GM21526 (cell line): ENCODE measurements around the gene DNAJA4.

ENCODE experiments used
- ATAC-seq: cut with Tn5 transposase; IDR thresholded peaks from one replicate; pipeline ENCODE4 v1.9.1; 2021; ENCODE audit warnings: moderate library complexity; ENCODE audit not compliant: unreplicated experiment, low FRiP score

Gene DNAJA4

DNA sequence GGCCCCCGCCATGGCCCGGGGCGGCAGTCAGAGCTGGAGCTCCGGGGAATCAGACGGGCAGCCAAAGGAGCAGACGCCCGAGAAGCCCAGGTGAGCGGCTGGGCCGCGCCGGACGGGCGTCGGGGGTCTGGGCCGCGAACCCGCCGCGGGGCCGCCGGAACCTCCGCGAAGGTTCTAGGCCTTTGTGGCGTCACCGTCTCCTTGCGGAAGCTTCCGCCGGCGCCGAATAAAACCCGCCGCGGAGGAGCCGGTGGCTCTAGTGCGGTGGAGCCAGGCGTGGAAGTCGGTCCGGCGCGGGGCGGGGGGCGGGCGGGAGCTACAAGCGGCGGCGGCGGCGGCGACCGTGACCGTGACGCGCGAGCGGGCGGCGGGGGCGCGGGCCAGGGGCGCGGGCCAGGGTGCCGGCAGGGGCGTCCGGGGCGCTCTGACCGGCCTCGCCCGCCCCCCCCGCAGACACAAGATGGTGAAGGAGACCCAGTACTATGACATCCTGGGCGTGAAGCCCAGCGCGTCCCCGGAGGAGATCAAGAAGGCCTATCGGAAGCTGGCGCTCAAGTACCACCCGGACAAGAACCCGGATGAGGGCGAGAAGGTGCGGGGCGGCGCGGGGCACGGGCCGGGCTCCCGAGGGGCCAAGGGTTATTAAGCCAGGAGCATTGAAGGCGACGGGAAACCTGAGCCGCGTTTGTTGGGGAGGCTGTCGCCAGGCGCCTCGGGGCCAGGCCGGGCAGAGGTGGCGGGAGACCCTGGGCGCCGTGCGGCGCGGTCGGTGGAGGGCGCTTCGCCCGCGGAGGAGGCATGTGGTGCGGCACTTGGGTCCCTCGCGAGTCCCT, at the start of gene DNAJA4:
Gene DNAJA4 (plus strand): TSS at position 259 of the 833 bp plus-strand sequence. CDS start 202 bp downstream, at position 461.
- no peak for ATAC-seq

DNA sequence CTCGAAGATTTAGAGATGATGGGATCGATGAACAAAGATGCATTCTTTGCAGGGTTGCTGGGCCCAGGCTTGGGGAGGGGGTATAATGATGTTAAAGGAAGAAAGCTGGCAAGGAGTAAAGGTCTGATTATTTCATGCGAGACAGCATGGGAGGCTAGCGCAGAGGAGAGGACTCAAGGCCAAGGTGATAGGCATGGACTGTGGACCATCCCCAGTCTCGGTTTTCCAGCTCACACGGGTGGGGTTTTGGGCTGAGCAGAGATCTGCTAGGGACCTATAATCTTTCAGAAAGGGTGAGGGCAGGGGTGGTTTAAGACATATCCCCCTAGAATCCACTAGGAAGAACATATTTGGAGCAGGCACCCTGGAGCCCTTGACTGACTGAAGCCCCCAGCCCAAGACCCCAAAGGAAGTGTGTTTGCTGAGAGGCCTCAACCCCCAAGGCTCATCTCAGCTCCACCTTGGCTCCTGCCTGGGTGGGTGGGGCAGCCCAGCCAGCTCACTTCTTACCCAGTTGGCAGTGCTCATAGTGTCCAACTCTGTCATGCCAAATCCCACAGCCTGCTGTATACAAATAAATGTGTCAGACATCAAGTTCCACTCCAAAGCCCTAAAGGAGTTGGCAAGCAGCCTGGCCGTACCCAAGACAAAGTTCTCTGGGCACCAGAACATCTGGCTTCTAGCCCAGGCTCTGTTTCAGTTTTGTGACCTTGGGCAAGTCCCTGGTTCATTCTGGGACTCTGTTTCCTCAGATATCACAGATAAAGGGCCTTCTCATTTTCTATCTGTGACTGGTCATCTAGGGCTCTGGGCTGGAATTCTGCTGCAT, 47.9 kb upstream of the DNAJA4 start:
- ATAC-seq, result no peak

DNA sequence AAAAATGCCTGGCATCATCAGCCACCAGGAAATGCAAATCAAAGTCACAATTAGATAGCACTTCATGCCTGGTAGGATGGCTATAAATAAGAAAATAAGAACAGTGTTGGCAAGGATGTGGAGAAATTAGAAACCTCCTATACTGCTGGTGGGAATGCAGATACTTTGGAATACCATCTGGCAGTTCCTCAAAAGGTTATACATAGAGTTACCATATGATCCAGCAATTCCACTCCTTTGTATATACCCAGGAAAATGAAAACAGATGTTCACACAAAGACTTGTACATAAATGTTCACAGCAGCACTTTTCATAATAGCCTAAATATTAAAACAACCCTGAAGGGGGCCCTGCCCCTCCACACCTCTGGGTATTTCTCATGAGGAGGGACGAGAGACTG, 43.6 kb upstream of the DNAJA4 start:
- no peak for ATAC-seq

DNA sequence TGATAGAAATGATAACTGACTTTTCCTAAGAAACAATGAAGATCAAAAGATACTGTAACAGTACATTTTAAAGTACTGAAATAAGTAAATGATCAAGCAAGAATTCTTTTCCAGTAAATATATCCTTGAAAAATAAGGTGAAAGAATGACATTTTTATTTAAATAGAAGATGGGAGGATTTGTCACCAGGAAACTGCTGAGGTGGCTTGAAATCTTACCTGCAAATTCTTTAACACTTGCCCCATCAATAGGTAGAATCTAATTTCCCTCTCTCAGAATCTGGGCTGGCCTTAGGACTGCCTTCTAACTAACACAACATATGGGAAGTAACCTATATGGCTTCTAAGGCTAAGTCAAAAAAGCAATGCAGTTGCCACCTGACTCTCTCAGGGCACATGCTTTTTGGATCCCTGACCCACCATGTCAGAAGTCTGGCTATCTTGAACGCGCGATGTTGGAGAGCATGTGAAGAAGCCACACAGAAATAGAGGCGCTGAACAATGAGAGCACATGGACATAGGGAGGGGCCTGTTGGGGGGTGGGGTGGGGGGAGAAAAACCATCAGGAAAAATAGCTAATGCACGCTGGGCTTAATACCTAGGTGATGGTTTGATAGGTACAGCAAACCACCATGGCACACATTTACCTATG, 41.5 kb upstream of the DNAJA4 start:
- ATAC-seq, result no peak

DNA sequence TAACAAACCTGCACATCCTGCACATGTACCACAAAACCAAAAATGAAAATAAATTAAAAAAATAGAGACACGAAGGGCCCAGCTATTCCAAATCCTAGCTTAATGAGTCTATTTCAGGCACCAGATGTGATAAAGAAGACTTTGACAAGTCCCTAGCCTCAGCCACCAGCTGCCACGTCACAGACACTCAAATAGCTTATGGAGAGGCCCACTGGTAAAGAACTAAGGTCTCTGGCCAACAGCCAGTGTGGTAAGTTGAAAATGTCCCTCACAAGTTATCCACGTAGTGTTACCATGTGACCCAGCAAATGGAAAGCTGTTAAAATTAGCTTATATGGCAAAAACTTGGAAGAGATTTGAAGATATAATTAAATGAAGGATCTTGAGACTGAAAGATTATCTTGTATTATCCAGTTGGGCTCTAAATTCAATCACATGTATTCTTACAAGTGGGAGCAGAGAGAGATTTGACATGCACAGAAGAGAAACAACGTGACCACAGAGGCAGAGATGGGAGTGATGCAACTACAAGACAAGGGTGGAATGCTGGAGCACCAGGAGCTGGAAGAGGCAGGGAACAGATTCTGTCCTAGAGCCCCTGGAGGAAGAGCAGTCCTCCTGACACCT, 40.9 kb upstream of the DNAJA4 start:
- ATAC-seq, result no peak

DNA sequence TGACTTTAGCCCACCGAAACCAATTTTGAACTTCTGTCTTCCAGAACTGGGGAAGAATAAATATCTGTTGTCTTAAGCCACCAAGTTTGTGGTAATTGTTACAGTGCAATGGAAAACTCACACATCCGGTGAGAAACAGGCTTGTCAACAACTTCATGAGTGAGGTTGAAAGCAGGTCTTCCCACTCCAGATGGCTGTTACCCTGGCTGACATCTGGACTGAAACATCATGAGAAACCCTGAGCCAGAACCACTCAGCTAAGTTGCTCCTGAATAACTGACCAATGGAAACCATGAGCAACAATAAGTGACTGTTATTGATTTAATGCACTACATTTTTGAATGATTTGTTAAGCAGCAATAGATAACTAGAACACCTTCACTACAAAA, 40.3 kb upstream of the DNAJA4 start:
- no peak for ATAC-seq

DNA sequence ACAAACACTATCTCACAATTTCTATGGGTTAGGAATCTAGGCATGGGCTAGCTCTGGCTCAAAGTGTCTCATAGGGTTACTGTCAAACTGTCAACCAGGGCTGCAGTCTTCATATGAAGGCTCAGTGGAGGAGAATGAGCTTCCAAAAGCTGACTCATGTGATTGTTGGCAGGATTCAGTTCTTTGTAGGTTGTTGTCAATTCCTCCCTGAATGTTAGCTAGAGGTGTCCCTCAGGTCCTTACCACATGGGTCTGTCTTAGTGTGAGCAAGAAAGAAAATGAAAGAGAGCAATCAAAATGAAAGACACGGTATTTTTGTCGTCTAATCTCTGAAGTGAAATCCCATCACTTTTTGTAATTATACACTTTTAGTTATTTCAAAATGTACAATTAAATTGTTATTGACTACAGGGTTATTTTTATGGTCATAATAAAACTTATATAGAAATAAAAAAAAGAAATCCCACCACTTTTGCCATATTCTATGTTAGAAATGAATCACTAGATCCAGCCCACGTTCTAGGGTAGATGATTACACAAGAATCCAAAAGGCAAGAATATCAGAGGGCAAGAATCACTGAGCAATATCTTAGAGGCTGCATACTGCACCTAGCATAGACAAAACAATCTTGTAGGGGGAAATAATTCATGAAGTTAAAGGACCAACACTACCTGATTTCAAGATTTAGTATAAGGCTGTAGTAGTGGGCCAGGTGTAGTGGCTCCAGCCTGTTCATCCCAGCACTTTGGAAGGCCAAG, 38.4 kb upstream of the DNAJA4 start:
- no peak for ATAC-seq

DNA sequence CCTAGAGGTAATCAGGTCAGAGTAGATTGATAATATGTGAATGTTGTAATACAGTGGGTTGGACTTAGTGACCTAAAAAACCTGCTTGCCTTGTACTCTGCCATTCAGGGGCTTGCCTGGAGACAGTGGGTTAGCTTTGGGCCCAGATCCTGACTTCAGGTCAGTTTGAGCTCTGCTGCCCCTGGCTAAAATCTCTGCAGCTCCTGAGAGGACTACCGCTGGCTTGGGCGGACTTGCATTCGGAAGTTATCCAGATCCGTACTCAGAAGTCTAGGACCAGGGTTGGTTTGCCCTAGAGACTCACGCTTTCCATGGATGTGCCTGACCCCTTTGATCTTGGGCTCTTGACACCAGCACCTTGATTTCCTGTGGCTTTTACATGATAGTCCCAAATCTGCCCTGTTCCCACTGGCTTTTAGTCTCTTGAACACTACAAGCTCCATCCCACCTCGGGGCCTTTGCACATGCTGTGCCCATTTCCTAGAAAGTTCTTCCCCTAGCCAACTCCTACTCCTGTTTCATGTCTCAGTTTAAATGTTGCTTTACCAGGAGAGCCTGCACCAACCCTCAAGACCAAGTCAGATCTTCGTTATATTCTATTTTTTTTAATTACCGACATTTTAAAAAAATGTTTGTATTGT, 35.9 kb upstream of the DNAJA4 start:
- no peak for ATAC-seq

DNA sequence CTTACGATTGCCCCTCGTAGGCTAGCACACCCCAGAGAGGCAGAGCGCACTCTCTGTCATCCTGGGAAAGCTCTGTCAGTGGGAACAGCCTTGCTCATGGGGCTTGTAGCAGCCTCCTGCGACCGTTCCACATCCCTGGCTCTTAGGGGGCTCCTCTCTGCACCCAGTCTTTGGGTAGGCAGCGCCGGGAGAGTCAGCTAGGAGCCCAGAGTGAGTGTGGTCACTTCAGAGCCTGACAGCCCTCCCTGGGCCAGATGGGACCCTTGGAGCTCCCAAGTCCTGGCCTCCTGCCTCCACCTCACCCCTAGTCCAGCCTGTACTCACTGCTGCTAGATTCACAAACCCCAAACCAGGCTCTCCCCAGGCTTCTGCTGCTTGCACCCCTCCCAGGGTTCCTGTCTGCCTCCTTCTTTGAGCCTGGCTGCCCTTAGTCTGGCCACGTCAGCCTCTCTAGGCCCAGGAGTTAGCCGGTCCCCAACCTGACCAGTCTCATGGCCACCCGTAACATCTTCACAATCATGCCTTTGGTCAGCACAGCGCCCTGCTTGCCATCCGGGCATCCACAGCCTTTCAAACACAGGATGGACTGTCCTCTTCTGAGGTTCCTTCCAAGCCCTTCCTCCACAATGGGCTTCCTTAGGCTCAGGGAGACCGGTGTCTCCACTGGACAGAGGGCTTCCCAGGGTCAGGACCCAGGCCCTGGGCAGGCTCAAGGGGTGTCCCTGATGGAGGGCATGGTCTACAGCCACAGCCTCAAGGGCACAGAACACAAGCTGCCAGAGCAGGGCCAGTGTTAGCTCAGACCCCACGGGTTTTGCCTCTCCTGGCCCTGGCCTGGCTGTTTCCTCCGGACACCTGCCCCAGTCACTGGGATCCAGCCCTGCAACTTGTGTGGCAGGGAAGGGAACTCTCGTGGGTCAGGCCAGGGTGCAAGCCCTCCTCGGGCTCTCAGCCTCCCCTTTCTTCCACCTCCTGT, 34.6 kb upstream of the DNAJA4 start:
- no peak for ATAC-seq

DNA sequence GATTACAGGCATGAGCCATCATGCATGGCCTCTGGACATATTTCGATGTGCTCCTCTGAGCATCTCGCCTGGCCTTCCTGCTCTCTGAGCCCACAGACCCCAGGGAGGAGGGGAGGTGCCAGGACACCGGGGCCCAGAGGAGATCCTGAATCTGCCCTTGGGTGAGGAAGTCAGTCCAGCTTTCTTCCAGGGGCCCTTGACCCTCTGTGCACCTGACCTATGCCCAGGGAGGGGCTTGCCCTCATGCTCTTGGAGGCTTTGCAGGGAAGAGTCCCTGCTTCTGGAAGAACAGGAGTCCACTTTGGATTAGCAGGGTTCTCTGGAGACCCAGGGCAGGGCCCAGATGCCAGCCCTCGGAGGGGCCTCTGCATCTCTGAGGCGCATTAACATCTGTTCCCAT, 31.4 kb upstream of the DNAJA4 start:
- no peak for ATAC-seq

DNA sequence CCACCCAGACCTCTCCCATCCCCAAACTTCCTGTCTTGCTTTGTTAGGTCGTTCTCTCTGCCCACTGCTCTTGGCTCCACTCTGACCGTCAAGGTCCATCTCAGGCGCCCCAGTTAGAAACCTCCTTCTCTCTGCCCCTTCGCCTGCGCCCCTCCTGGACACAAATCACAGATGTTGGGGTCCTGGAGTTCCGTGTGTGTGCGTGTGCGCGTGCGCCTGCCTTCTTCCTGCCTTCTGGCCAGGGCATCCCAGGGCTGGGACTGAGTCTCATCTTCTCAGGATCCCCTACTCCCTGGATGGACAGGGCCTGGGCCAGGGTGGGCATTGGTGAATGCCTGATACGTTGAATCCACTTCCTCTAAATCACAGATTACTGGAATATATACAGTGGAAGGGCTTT, 30.9 kb upstream of the DNAJA4 start:
- ATAC-seq, result no peak

DNA sequence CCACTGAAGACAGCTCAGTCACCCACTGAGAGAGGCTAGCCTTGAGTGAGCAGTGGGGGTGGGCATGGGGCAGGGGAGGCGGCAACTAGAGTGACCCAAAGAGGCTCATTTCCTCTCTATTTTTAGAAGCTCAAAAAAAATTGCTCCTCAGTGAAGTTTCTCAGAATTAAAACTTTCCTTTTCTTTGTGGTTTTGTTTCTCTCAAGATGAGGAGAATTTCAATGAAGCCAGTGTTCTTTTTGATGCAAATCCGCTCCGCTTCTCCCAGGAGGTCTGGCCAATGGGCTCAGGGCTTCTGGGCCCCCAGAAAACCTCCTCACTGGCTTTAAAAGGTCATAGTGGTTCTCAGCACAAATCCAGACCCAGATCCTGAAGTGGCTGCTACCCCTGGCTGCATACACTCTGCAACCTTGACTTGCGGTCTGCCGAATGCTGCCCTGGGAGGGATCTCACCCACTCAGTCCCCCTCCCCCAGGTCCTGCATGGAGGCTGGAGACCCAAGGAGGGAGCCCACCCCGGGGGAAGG, 29.8 kb upstream of the DNAJA4 start, which contains the start of gene ACSBG1:
Gene ACSBG1 (minus strand): TSS at position 51 of the 526 bp plus-strand sequence. CDS start 64 bp downstream, outside the sequence.
- no peak for ATAC-seq

DNA sequence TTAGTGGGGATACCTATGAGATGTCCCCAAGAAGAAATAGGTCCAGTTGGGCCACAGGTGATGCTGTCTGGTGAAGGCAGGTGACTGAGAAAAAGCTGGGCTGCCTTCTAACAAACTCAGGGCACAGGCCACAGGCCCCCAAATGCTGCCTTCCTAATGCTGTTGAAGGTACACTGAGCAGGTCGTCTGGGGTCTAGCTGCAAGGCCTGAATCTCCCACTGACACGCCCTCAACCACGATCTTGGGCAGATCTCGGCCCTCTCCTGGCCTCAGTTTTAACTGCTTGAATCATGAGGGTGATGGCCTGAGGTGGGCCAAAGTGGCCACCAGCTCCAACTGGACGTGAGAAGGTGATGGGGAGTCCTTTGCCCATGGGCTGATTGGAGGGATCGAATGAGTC, 27.9 kb upstream of the DNAJA4 start:
- no peak for ATAC-seq

DNA sequence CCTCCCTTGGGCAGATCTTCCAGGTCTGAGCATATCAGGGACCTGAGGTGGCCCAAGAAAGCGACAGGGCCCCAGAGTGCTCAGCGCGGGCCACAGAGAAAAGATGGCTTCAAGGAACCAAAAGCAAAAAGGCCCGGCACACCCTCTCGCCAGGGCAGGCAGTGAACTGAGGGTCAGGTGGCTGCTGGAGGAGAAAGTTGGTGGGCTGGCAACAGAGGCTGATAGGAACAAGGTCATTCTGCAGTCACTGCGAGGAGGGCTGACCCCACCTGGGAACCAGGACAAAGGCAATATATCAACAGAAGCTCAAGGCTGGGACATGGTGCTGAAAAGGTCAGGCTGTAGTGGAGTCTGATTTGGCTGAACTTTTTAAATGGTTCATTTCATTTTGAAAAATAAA, 27.2 kb upstream of the DNAJA4 start:
- no peak for ATAC-seq

DNA sequence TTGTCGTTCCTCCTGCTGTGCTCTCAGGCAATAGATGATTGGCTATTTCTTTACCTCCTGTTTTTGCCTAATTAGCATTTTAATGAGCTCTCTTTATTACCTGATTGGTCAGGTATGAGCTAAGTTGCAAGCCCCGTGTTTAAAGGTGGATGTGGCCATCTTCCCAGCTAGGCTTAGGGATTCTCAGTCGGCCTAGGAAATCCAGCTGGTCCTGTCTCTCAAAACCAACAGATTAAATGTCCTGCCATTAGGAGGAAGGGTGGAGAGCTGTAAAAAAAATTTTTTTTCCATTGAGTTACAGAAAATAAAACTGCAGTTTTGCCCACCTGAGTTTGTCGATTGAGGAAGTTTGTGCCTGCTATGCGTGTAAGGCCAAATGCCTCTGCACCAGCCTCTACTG, 24.6 kb upstream of the DNAJA4 start:
- no peak for ATAC-seq

DNA sequence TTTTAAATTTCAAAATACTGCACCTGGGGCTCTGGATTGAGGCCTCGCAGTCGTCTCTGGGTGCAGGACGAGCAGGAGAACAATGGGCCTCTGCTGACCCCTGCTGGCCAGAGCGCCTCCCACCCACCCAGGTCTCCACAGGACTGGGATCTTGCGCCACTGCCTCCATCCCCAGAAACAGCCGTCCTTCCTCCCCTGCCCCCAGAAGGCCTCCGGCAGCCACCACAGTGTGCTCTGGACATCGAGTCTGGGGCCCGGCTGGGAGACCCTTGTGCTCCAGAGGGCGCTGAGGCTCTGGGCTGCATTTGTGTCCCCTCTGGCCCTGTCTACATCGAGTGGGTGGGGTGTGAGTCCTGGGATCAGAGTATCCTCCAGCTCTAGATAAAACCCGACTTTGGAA, 23.3 kb upstream of the DNAJA4 start:
- no peak for ATAC-seq

DNA sequence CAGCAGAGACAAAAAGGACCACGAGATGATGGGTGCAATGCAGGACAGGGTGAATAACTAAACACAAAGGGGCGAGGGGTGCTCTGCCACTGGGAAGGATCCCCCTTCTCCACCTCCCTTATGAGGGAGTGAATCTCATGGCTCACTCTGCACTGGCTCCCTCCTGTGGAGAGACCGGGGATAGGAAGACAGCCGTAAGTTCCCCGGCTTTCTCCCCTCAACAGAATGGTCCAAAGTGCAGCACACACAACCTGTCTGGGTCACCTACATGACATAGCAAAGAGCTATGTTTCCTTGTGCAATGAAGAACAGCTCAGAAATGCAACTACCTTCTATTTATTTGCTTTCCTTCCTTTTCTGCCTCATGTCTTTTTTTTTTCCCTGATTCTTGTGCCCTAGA, 22.2 kb upstream of the DNAJA4 start:
- no peak for ATAC-seq

DNA sequence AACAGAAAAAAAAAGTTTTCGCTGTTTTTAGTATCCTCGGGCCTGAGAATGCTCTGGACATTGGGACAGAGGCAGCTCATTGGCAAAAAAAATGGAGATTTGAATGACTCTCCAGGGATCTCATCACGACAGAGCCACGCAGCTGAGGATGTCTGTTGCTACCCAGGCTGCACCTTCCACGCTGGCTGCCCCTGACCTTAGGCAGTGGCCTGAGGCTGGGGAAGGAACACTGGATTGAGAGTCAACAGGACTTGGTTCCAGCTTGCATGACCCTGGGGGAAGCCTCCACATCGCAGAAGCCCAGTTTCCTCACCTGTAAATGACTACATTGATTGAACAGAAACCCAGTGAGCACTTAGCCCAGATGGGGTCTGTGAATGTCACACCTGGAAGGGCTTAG, 21.3 kb upstream of the DNAJA4 start:
- ATAC-seq, result no peak
